CD4-positive, alpha-beta T cell (primary cell): ENCODE measurements around the gene PRKRA. TPM values are rescaled to one million over a fixed set of nuclear protein-coding genes. Genes with fewer than 3 reads are reported as not detected.
"Not testable (repeated sequence)": the region's sequence is repeated elsewhere in the genome, so short reads cannot be mapped to it uniquely, and the experiment has no call there.

Source experiments
- ATAC-seq: fragments of 200-7000 bp; cut with Tn5 transposase; one replicate; pipeline ENCODE4 v1.10.0; 2022; ENCODE audit warnings: mild to moderate bottlenecking; ENCODE audit not compliant: poor library complexity
- CTCF ChIA-PET: fragments of 350-600 bp; sonication (Branson Sonifier 250); formaldehyde crosslinking; loops from one replicate; lab custom pipeline; 2021; ENCODE audit warnings: antibody characterized with exemption, inconsistent platforms; lab: Charles Lee
- POLR2A ChIA-PET: fragments of 350-600 bp; sonication (Branson Sonifier 250); formaldehyde crosslinking; loops from one replicate; lab custom pipeline; 2021; ENCODE audit warnings: antibody characterized with exemption, inconsistent platforms; lab: Charles Lee
- DNase-seq, 14 experiments: peaks; one replicate each; pipeline ENCODE4 v3.0.0-alpha.2; 2013 to 2020; ENCODE audit warnings: mixed read lengths in 2 of 14
- H3K27ac ChIP-seq, 2 donors: one replicate each; pipeline versions ENCODE4 v1.5.1 to v1.7.0; 2013; ENCODE audit warnings: low read length in 2 of 2, low read depth in 1 of 2, mild to moderate bottlenecking in 1 of 2
- H3K27me3 ChIP-seq, 2 experiments: 1 replicate in 1 of 2; 2 replicates in 1 of 2; pipeline versions ENCODE4 v1.6.1 to v1.7.0; 2013; ENCODE audit warnings: low read length in 2 of 2, control low read depth in 1 of 2, mild to moderate bottlenecking in 1 of 2, moderate library complexity in 1 of 2; ENCODE audit not compliant: insufficient read depth in 2 of 2, control insufficient read depth in 1 of 2
- H3K36me3 ChIP-seq: one replicate; pipeline ENCODE4 v1.6.1; 2013; ENCODE audit warnings: low read length, control low read depth; ENCODE audit not compliant: insufficient read depth
- H3K4me1 ChIP-seq: one replicate; pipeline ENCODE4 v1.6.1; 2013; ENCODE audit warnings: low read length, control low read depth; ENCODE audit not compliant: insufficient read depth
- H3K4me3 ChIP-seq: one replicate; pipeline ENCODE4 v1.5.1; 2013; ENCODE audit warnings: mild to moderate bottlenecking, low read length, moderate library complexity
- H3K9me3 ChIP-seq, 2 experiments: 1 replicate in 1 of 2; 2 replicates in 1 of 2; pipeline versions ENCODE4 v1.6.1 to v1.7.0; 2013; ENCODE audit warnings: low read length in 2 of 2, mild to moderate bottlenecking in 2 of 2, control low read depth in 1 of 2, moderate library complexity in 1 of 2; ENCODE audit not compliant: control insufficient read depth in 1 of 2, insufficient read depth in 1 of 2
- H3K27ac Mint-ChIP-seq: one replicate; pipeline ENCODE4 v1.8.0; 2020; ENCODE audit warnings: mixed read lengths
- H3K27me3 Mint-ChIP-seq: one replicate; pipeline ENCODE4 v1.8.0; 2021; ENCODE audit warnings: mixed read lengths
- H3K36me3 Mint-ChIP-seq: one replicate; pipeline ENCODE4 v1.8.0; 2021; ENCODE audit warnings: low read depth, mixed read lengths
- H3K4me1 Mint-ChIP-seq: one replicate; pipeline ENCODE4 v1.8.0; 2021; ENCODE audit warnings: low read depth, mixed read lengths
- H3K4me3 Mint-ChIP-seq: one replicate; pipeline ENCODE4 v1.8.0; 2020; ENCODE audit warnings: mild to moderate bottlenecking, mixed read lengths
- H3K9me3 Mint-ChIP-seq: one replicate; pipeline ENCODE4 v1.8.0; 2020; ENCODE audit warnings: mixed read lengths
- intact Hi-C, 2 experiments: fragments of 100-400 bp; cut with DNase I in 1 of 2; cut with micrococcal nuclease in 1 of 2; formaldehyde crosslinking; loops; one replicate each; pipeline versions ENCODE4 v1.15.1 to v1.9.0; 2023 to 2025; cut with DNase I, micrococcal nuclease
- total RNA-seq, 174 experiments: library from RNA in 2 of 174; stranded (reverse) in 2 of 174; gene quantifications; one replicate each; pipeline ENCODE4 v1.2.3 and lab custom pipeline; 2021 to 2026
- TF ChIP-seq, protein P1 (sequence below): fragments of 200-600 bp; IDR thresholded peaks from one replicate; pipeline ENCODE4 v1.8.0; 2022; ENCODE audit warnings: antibody characterized with exemption, mild to moderate bottlenecking

Gene PRKRA
- total RNA-seq, 2 experiments from 2014 or later: 118 to 120 TPM

DNA sequence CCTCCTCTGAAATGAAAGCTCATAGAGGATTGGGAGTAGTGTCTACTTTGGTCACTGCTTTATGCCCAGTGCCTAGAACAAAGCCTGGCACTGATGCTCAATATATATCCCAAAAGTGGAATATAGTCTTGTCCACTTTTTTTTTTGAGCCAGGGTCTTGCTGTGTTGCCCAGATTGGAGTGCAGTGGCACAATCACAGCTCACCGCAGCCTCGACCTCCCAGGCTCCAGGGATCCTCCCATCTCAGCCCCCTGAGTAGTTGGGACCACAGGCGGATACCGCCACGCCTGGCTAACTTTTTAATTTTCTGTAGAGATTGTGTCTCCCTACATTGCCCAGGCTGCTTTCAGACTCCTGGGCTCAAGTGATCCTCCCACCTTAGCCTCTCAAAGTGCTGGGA is 23.6 kb upstream of the PRKRA start:
- Histone ChIP-seq H3K36me3 (no peaks in the 10 kb centered on the region), H3K4me1 (peaks cover 12% of the 10 kb centered on the region), H3K27ac (no peak overlapping the region), H3K9me3 (no peaks in the 10 kb centered on the region), H3K4me3 (no peak overlapping the region), H3K27me3 (no peaks in the 10 kb centered on the region)
- ATAC-seq (no peak), DNase-seq (no peak)
- Mint-ChIP-seq H3K27me3 (no peaks in the 10 kb centered on the region), H3K27ac (no peak overlapping the region), H3K4me1 (peaks cover 16% of the 10 kb centered on the region), H3K4me3 (no peak overlapping the region), H3K9me3 (no peaks in the 10 kb centered on the region), H3K36me3 (peaks cover 5% of the 10 kb centered on the region)
- ChIA-PET POLR2A (interaction anchor here (1.2 kb wide), 1 partner anchor 24 kb away, joined by 6 read pairs; the partner anchor contains the start of genes PJVK and PRKRA), CTCF (no interaction called here)
- intact Hi-C loops: no loop called here
- TF ChIP-seq, protein P1, sequence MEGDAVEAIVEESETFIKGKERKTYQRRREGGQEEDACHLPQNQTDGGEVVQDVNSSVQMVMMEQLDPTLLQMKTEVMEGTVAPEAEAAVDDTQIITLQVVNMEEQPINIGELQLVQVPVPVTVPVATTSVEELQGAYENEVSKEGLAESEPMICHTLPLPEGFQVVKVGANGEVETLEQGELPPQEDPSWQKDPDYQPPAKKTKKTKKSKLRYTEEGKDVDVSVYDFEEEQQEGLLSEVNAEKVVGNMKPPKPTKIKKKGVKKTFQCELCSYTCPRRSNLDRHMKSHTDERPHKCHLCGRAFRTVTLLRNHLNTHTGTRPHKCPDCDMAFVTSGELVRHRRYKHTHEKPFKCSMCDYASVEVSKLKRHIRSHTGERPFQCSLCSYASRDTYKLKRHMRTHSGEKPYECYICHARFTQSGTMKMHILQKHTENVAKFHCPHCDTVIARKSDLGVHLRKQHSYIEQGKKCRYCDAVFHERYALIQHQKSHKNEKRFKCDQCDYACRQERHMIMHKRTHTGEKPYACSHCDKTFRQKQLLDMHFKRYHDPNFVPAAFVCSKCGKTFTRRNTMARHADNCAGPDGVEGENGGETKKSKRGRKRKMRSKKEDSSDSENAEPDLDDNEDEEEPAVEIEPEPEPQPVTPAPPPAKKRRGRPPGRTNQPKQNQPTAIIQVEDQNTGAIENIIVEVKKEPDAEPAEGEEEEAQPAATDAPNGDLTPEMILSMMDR: no peak

DNA sequence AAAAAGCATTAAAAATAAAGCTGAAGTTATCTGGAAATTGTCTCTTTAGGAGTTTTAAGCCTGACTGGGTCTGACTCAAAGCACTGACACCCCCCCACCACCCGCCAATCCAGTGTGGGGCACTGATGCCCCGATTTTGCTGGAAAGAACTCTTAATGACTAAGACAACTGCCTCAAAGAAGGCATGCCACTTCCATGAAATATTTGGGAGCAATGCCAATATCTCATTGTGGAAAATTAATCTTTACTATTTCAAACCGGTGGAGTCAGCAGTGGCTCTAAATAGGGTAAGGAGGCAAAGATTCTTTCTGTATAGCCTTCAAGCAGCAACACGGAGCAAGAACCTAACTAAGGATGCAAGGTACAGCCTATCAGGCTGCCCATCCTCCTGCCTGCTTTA is 23.0 kb upstream of the PRKRA start:
- Mint-ChIP-seq H3K27ac (no peak overlapping the region), H3K27me3 (no peaks in the 10 kb centered on the region), H3K4me1 (peaks cover 9% of the 10 kb centered on the region), H3K9me3 (no peaks in the 10 kb centered on the region), H3K4me3 (no peak overlapping the region), H3K36me3 (peaks cover 5% of the 10 kb centered on the region)
- no peaks in the 10 kb centered on the region for H3K27me3 ChIP-seq
- DNase-seq: no peak
- CTCF ChIA-PET: interaction anchor here (1.8 to 2.3 kb wide), 2 partner anchors 8 to 60 kb away, joined by 4 to 9 read pairs; no protein-coding TSS in a partner anchor
- no peaks in the 10 kb centered on the region for H3K36me3 ChIP-seq
- POLR2A ChIA-PET: no interaction called here
- H3K27ac ChIP-seq: no peak overlapping the region
- H3K4me1 ChIP-seq: peaks cover 5% of the 10 kb centered on the region
- intact Hi-C loops: no loop called here
- no peak overlapping the region for H3K4me3 ChIP-seq
- no peaks in the 10 kb centered on the region for H3K9me3 ChIP-seq
- TF ChIP-seq, protein P1: no peak
- no peak for ATAC-seq

DNA sequence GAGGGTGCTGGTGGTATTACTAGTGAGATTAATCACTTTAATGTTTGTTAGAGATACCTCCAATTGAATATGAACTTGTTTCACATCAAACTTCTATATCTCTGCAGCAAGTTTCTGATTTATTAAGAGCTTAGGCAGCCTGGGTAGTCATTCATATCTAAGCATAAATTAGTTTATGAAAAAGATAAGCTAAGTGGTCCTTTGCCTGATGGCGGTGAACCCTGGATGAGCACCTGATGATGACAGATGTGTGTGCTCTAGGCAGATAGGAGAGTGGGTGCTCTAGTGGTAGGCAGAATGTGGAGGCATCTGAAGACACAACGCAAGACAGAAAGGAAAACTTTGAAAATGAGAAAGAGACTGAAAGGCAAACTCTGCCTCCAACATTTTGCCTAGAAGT is 22.4 kb upstream of the PRKRA start:
- Histone ChIP-seq H3K9me3 (no peaks in the 10 kb centered on the region), H3K27ac (no peak overlapping the region), H3K36me3 (no peaks in the 10 kb centered on the region), H3K27me3 (no peaks in the 10 kb centered on the region), H3K4me1 (peaks cover 3% of the 10 kb centered on the region), H3K4me3 (no peak overlapping the region)
- ATAC-seq (no peak), DNase-seq (no peak)
- intact Hi-C loops: no loop called here
- ChIA-PET CTCF (interaction anchor here (1.8 to 2.3 kb wide), 2 partner anchors 9 to 59 kb away, joined by 4 to 9 read pairs; no protein-coding TSS in a partner anchor), POLR2A (no interaction called here)
- TF ChIP-seq, protein P1: no peak
- no peak overlapping the region for H3K4me3 Mint-ChIP-seq
- H3K27ac Mint-ChIP-seq: no peak overlapping the region
- H3K36me3 Mint-ChIP-seq: peaks cover under 1% of the 10 kb centered on the region
- no peaks in the 10 kb centered on the region for H3K9me3 Mint-ChIP-seq
- H3K4me1 Mint-ChIP-seq: peaks cover 4% of the 10 kb centered on the region
- H3K27me3 Mint-ChIP-seq: no peaks in the 10 kb centered on the region

DNA sequence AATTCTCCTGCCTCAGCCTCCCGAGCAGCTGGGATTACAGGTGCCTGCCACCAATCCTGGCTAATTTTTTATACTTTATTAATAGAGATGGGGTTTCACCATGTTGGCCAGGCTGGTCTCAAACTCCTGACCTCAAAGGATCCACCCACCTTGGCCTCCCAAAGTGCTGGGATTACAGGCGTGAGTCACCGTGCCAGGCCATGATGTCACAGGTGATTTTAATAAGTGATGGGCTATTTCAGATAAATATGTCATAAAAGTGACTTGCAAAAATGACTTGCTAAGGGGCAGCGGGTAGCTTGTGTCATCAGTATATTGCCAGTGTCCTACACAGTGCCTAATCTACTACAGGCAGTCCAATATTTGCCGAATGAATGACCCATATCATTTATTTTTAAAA is 20.3 kb upstream of the PRKRA start:
- not testable (repeated sequence) for H3K9me3 Mint-ChIP-seq, H3K27ac Mint-ChIP-seq, H3K27ac ChIP-seq, H3K4me1 Mint-ChIP-seq, H3K4me1 ChIP-seq, H3K27me3 Mint-ChIP-seq, H3K36me3 ChIP-seq, DNase-seq, H3K9me3 ChIP-seq, ATAC-seq, H3K36me3 Mint-ChIP-seq, H3K4me3 ChIP-seq, H3K4me3 Mint-ChIP-seq, H3K27me3 ChIP-seq
- intact Hi-C loops: loop anchor here in 1 of 2 experiments (1.0 kb wide), 1 partner anchor 60 kb away; no protein-coding TSS in a partner anchor
- ChIA-PET POLR2A (interaction anchor here (2.2 kb wide), 1 partner anchor 20 kb away, joined by 8 read pairs; the partner anchor contains the start of genes PJVK and PRKRA), CTCF (interaction anchor here (0.7 to 2.3 kb wide), 2 partner anchors 57 to 69 kb away, joined by 4 to 9 read pairs; no protein-coding TSS in a partner anchor)
